DOHH2 (cell line): ENCODE measurements around the gene MAPK11.

ENCODE experiments used
- EZH2phosphoT487 ChIP-seq: fragments of 200-600 bp; sonication (generic); IDR thresholded peaks from 2 replicates; pipeline ENCODE4 v1.6.1; 2017; ENCODE audit warnings: borderline replicate concordance, mild to moderate bottlenecking, antibody characterized with exemption, low read length, moderate library complexity, mixed read lengths
- TF ChIP-seq, protein P1 (sequence below): fragments of 200-600 bp; sonication (generic); IDR thresholded peaks from one replicate; pipeline ENCODE4 v1.5.1; 2014; ENCODE audit warnings: antibody characterized with exemption, mild to moderate bottlenecking, low read depth, low read length; ENCODE audit not compliant: poor library complexity, severe bottlenecking

DNA sequence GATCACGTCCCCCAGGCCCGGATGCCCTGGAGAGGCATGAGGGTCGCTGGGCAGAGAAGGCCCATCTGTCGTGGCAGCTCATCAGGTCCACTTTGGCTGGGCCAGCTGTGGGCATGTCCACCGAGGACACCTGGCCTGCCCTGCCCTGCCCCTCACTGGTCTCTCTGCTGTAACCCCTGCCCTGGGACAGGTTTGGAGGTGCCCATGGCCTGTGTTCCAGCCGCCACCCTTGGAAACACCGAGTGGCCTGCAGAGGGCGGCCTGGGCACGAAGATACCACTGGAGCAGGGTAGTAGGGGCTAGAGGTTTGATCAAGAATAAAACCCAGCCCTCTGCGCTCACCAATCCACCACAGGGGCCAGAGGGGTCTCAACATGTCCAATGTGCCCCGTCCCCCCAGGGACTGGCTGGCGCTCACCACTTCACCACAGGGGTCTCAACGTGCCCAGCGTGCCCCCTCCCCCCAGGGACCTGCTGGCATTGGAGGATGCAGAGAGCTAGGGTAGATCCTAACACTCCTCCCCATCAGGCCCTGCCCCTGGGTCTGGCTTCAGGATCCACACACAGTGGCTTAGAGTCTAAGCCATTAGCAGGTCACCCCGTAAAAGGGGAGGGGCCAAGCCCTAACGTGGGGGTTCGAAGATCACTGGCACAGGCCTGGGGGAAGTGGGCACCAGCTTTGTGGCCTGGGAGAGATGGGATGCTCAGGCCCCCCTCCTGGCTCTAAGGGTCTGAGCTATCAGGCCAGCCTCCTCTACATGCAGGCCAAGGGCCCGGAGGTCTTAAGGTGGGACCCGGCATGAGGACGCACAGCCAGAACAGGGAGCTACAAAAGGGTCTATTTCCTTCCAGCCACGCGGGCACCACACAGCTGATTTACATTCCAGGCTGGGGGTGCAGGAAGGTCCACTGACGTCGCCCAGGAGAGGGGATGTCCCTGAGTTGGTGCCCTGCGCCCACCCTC, 17.8 kb downstream of the MAPK11 start:
- TF ChIP-seq, protein P1, sequence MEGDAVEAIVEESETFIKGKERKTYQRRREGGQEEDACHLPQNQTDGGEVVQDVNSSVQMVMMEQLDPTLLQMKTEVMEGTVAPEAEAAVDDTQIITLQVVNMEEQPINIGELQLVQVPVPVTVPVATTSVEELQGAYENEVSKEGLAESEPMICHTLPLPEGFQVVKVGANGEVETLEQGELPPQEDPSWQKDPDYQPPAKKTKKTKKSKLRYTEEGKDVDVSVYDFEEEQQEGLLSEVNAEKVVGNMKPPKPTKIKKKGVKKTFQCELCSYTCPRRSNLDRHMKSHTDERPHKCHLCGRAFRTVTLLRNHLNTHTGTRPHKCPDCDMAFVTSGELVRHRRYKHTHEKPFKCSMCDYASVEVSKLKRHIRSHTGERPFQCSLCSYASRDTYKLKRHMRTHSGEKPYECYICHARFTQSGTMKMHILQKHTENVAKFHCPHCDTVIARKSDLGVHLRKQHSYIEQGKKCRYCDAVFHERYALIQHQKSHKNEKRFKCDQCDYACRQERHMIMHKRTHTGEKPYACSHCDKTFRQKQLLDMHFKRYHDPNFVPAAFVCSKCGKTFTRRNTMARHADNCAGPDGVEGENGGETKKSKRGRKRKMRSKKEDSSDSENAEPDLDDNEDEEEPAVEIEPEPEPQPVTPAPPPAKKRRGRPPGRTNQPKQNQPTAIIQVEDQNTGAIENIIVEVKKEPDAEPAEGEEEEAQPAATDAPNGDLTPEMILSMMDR, result peak; percentile 90
- no peak for TF ChIP-seq EZH2phosphoT487
